HG03565 (cell line): Measurements from ENCODE around the gene MRC1.

Experiments used
- ATAC-seq: cut with Tn5 transposase; IDR thresholded peaks from one replicate; pipeline ENCODE4 v1.9.1; 2021; ENCODE audit warnings: mild to moderate bottlenecking, moderate library complexity; ENCODE audit not compliant: unreplicated experiment

The MRC1 gene

DNA sequence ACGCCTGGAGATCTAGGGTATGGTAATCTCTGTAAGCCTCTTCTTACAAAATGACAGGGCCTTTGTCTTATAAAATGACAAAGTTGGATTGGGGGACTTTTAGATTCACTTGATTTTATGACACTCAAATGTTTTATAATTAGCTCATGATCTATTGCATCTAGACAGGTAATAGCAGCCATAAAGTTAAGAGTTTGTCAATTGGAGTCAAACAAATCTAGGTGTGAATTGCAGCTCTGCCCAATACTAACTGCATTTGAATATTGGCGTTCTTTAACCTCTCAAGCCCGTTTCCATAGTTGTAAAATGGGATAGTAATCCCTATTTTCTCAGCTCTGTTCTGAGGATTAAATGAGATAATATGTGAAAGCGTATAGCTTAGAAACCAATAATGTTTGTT is 14.1 kb upstream of the MRC1 start:
- no peak for ATAC-seq

DNA sequence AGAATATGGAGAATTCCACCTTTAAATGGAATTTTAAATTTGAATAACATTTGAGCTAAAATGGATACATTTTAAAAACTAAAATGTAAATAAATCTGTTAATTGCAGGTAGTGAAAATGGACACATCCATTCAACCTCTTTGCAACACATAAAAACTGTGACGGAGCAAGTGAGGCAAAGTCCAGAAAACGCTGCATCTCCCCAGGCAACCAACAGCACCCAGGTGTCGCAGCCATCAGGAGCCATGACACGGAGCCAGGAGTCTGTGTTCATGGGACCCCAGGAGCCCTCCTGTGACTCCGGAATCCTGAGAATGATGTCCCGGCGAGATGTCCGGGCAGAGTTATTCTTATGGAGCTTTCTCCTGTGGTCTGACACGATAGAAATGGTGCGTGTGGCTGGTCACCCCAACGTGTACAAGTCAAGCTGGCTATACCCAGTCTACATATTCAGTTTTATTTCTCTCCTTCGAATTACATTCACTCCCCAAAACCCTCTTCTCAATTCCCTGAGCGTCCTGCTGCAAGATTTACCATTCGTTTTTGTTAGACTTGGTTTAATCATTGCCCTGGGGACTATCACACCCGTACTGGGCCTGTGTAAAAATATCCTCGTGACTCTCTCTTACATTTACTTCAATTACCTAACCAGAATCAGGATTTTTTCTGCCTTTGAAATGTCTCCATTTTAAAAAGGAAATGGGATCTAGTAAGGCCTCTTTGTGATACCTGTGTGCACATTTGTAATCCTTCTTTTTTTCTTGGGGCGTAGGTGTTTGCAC is 13.1 kb upstream of the MRC1 start:
- ATAC-seq: no peak

DNA sequence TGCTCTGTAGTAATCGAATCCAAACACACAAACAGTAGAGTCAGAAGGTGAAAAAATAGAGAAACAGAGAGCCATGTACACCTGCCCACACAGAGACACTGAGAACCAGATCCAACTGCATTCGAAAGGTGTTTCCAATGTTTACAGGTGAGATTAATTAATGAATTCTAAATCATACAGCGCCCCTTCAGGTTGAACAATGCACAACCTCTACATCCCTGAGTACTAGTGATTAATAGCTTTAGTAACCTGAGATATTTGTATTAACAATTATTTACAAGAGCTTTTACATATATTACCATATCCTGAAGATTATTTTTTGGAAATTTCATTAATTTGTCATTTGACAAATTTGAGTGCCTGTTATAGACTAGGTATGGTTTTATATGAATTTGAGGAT is 7.6 kb upstream of the MRC1 start:
- ATAC-seq: no peak

DNA sequence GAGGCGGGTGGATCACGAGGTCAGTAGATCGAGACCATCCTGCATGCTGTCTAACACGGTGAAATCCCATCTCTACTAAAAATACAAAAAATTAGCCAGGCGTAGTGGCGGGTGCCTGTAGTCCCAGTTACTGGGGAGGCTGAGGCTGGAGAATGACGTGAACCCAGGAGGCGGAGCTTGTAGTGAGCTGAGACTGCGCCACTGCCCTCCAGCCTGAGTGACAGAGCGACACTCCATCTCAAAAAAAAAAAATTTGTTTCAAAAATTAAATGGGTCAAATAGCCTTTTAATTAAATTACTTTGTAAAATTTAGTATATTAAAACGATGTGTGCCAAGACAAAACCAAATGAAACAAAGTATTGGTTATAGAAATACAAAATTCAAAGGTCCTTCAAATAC is 6.8 kb upstream of the MRC1 start:
- no peak for ATAC-seq

DNA sequence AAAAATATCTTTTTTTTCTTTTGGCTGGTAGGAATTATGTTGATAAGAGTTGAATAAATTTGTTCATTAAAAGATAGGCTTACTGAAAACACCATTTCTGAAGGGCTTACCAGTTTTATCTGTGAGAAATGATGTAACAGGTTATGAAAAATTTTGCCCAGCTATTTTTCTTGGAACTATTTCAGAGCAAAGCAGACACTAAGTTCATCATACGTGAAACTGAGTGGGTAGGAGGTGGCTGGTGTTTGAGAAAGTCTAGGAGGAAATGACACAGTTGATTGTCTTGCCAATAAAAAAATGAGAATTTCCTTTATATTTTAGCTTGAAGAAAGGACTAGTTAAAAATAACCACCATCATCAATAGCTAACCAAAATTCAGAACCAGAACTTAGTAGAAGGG is 6.2 kb upstream of the MRC1 start:
- ATAC-seq: no peak

DNA sequence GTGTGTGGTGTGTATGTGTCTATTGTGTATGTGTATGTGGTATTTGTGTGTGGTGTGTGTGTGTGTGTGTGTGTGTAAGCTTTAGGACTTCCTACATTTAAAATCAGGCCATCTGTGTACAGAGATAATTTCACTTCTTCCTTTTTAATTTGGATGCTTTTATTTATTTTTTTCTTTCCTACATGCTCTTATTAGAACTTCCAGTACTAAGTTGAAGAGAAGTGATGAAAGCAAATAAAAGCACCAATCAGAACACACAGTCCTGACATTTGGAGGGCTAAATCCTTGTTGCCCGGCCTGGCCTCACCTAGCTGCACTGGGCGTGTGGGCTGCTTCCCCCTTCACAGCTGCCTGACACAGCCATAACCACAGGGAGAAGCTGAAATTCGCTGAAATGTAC is 3.8 kb upstream of the MRC1 start:
- no peak for ATAC-seq

DNA sequence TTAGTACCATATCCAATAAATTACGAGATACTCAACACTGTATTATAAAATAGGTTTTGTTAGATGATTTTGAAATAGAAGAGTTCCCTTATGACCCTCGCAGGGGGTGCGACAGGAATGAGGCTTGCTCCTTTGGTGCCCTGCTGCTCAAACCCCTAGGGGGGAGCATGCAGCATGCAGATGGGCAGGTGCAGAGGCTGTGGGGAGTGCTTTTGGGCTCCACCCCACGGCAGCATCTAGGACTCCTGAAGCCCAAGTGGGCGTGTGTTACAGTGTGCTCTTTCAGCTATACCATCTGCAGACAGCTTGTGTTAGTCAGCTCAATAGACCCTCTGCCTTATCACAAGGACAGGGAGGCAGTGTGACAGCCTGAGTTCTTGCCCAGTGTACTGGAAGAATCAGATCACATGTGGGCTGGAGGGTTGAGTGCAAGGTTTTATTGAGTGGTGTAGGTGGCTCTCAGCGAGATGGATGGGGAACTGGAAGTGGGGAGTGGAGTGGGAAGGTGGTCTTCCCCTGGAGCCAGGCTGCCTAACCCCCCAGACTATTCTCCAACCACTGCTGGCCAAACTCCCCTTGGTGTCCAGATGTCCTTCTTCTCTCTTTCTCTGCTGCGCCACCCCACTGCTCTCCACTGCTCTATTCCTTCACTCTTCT is 3.1 kb upstream of the MRC1 start:
- ATAC-seq: peak; percentile 64

DNA sequence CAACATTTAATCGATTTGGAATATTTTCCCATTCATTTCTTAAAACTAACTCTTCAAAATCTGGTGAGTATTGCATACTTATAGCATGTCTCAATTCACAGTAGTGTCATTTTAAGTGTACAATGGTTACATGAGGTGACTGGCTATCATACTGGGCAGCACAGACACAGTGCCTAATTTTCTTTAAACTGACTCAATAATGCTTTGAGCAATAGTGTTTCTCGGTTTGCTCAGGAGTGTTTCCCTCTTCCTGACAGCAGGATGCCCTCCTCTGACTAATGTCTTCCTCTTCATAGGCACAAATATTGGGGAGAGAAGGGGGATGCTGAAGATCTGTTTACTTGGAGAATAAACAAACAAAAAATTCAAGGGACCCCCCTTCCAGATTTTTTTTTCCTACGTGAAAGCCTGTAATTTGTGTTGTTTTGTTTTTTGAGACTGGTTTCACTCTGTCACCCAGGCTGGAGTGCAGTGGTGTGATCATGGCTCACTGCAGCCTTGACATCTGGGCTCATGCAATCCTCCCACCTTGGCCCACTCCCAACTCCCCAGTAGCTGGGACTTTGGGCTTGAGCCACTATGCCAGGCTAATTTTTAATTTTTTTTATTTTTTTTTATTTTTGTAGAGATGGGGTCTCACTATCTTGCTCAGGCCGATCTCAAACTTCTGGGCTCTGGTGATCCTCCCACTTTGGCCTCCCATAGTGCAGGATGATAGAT is 2.2 kb downstream of the MRC1 start:
- no peak for ATAC-seq

DNA sequence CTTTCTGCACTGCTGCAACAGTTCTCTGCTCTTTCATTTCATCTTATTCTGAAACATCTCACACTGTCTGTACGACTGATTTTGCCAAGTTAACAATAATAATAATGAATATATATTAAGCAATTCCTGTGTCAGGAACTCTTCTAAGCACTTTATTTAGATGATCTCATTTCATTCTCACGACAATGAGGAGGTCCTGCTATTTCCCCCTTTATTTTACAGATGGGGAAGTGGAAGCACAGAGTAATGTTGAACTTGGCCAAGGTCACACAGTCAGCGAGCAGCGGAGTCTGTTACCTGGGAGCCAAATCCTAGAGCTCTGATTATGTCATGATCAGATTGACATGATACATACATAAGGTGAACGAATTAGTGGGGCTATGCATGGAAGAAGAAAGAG is 5.8 kb downstream of the MRC1 start:
- no peak for ATAC-seq

DNA sequence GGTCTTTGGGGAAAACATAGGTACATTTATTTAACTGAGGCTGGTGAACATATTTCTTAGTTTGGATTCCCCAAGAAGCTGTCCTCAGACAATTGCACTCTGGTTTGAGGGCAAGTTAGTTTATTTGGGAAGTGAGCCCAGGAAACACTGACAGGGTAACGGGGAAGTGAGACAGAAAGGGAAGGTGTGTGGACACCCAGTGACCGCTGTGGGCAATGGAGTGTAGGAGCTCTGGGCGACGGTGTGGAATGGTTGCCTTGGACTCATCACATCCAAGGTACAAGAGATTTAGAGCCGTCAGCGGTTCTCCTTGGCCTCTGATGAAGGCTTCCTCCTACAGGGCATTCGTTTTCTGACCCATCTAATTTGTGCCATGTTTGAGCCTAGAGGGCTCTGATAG is 7.1 kb downstream of the MRC1 start:
- no peak for ATAC-seq

DNA sequence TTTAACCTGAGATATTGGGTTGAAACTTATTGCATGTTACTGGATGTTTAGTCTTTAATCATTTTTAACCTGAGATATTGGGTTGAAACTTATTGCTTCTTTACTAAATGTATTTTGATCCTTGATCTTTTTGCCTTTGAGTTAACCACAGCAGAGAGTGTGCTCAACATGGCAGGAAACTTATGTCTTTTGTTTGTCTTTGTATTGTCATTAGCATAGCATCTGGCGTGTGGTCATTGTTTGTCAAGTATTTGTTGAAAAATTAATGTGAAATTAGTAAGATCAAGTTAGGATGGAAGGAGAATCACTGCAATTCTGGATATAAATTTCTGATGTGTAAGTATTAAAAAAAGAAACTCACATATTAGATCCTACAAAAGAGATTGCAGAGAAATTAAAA is 8.2 kb downstream of the MRC1 start:
- no peak for ATAC-seq

DNA sequence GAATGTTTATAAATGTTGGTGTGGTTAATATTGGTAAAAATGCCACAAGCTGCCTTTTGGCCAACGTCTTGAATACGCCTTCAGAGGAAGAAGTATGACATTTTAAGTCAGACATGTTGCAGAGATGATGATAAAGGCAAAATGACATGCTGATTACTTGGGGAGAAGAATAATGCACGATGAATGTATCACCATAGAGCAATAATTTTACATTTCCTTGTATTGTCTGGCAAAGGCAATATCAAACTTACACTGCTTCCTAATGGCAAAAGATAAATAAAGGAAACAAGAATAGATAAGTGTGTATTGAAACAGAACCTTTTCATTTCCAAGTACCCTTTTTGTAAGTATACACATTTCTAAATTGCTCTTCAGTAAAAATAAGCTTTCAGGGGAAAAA is 8.6 kb downstream of the MRC1 start:
- no peak for ATAC-seq

DNA sequence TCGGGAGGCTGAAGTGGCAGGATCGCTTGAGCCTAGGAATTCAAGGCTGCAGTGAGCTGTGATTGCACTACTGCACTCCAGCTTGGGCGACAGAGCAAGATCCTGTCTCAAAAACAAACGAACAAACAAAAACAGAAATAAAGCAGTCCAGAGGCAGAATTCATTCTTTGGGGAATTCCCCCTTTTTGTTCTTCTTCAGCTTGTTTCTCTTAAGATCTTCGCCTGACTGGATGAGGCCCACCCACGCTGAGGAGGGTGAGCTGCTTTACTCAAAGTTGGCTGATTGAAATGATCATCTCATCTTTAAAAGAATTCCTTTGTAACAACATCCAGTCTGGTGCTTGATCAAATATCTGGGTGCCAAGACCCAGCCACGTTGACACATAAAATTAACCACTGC is 10.7 kb downstream of the MRC1 start:
- no peak for ATAC-seq

DNA sequence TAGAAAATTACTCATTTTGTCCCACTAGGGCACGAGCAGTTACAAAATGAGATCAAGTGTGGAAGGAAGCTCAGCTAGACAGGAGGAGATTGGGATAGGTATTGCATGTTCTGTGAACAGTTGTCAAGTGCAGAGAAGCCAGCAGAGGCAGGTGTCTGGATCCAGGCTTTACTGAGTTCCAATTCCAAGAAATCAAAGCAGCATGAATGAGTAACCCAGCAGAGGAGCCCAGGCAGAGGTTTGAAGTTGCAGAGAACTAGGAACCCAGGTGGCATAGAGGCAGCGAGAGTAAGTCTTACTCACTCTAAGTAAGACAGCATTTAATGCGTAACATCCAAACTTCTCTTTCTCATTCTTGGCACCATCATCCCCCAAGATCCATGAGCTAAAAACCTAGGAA is 11.8 kb downstream of the MRC1 start:
- ATAC-seq: no peak

DNA sequence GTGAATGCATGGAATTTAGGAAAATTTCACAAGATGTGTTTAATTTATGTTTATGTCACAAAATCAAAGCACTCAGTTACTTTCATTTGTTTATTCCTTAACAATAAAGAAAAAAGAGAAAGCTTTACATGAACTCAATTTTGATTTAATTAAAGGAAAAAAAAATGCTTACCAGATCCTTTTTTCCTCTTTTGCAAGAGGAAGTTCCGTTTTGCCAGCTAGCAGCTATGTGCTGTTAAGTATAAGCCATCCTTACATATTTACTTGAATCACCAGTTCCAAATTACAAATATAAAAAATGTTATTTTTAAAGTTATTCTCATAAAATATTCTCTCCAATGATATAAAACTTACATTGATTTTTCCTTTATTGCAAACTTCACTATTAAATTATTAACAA is 12.7 kb downstream of the MRC1 start:
- ATAC-seq: no peak

DNA sequence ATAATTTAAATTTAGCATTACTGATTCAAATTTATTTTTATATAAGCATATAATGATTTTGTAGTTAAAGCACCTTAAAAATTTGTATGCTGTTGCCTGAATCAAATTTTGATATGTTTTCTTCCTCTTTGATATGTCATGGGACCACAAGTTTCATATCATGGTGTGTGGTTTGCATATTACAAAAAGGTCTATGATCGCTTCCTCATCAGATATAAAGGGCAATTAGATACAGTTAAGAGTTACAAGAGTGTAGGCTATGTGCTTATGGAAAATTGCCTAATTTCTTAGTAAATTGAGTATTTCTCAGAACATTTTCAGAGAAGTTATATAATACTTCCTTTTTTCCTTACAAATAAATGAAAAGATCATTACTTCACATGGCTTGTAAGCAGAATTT is 22.2 kb downstream of the MRC1 start:
- ATAC-seq: no peak

DNA sequence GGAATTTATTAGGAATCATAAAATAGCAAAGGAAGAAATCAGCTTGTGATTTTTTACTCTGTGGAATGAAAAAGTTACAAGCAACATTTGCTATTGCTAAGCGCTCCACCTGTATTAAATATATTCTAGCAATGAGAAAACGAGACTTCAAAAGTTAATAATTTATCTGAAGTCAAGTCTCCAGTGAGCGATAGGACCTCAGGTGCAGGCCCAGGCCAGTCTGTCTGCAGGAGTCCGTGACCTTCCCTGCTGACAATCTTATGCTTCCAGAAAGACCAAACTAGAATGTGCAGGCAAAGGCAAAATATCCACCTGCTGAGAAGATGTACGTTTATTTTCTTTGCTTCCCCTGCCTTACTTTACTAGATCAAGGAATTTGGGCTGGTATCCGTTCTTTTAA is 22.7 kb downstream of the MRC1 start:
- no peak for ATAC-seq

DNA sequence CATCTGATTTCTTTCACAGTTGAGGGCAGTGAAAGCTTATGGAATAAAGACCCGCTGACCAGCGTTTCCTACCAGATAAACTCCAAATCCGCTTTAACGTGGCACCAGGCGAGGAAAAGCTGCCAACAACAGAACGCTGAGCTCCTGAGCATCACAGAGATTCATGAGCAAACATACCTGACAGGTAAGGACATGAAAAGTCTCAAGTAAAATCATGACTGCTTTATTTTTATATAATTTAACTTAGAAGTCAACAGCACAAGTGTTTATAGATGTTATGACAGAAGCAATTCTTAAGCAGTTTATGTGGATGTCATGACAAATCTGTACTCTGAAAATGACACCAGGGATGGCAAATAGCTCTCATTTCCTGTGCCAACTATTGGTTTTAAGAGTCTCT is 24.5 kb downstream of the MRC1 start:
- no peak for ATAC-seq

DNA sequence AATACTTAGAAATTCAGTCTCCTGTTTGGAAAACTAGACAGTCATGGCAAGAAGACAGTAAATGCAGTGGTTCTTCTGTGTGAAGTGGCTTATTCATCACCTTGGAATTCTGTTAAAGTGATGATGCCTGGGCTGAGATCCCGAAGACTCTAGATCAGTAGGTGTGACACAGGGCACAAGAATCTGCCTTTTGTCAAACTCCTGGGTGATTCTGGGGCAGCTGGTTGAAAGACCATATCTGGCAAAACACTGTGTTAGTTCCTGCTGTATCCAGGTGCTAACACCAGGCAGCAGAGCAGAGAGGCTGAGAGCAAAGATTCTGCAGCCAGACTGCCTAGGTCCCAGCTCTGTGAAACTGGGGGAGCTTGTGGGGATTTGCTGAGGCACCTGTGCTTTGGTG is 26.5 kb downstream of the MRC1 start:
- no peak for ATAC-seq

DNA sequence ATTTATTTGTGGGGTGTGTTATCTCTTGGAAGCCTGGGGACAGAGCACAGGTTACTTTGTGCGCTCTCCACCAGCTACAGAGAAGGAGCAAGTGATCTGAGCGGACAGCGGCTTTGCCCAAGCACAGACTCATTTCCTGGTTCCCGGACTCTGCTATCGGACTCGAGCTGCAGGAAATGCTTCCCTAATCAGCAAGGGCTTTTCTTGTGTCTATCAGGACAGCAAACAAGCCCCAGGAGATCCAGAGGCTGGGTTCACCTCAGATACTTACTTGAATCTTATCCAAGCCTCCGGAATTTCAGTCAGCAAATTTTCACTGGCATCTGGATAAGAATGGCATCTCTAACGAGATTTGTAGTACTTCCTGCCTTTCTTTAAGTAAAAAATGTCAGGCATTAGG is 27.8 kb downstream of the MRC1 start:
- no peak for ATAC-seq

DNA sequence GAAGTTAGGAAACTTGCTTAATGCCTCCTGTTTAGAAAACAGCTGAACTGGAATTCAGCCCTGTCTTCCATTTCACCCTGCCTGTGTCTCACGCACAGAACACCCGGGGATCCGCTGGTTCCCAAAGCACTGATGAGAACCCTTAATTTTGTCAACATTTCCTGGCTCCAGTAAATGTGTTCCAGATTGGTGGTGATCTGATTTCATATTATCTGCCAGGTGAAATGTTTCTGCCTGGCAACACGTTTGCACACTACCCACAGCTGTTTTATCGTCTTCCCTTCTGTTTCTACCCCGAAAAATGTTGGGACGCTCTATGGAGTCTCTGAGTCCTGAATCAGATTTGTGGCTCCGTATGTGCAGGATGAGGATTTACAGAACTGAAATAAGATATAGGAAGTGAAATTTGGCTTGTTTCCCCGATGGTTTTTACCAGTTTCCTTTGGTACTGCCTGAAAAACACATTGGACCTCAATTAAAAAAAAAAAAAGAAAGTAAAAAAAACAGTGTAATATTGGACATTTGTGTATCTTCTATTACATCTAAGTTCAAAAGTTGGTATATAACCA is 29.0 kb downstream of the MRC1 start:
- ATAC-seq: no peak

DNA sequence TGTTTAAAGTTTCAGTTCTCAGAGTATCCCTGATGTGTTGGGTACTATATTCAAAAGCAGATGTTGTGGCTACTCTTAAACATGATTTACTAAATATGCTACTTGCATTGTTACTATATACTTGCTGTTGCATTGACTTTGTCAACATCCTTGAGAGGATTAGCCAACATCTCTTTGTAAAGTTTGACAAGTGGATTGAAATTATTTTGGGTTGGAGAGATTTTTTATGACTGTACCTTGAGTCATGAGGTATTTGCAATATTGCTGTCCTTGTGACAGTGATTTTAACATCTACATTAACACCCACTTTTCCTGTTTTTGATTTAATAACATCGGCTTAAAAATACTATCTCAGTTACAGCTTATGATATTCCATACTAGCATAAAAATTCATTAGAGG is 31.9 kb downstream of the MRC1 start:
- no peak for ATAC-seq
